ENCODE results near the gene CDH6. TPM values are rescaled to one million over a fixed set of nuclear protein-coding genes. Genes with fewer than 3 reads are reported as not detected.

The CDH6 gene
- total and polyA plus RNA-seq, 8 donors: 0.31 to 10.4 (median 0.65) TPM

DNA sequence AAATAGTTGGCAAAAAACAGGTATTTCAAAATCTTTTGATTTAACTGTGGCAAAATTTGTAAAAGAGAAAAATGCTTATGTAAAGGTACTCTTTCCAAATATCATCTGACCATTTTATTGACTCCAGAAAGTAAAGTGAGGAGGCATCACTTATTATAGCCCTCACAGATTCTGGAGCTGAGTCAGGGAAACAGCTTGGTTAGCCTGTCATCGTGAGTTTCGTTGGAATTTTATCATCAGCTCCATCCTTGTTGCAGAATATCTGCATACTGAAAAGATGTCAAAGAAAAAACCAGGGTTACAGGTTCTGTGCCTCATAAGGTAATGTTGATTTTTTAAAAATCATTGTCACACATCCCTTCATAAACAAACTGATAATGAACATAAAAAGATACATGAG is 74.8 kb downstream of the CDH6 start:
- intact Hi-C loops (cut with DNase I): no loop called here
- Histone ChIP-seq H3K27ac (no peak overlapping the region), H3K9me3 (no peaks in the 10 kb centered on the region), H3K4me1 (no peaks in the 10 kb centered on the region), H3K27me3 (no peaks in the 10 kb centered on the region), H3K36me3 (no peaks in the 10 kb centered on the region), H3K4me3 (no peak overlapping the region)
- 22 to 24% methylated on average over 2 of the region's 2 CpGs for WGBS, 2 donors
- DNase-seq (no peak), FAIRE-seq (no peak), ATAC-seq (no peak)
- TF ChIP-seq, protein P1, sequence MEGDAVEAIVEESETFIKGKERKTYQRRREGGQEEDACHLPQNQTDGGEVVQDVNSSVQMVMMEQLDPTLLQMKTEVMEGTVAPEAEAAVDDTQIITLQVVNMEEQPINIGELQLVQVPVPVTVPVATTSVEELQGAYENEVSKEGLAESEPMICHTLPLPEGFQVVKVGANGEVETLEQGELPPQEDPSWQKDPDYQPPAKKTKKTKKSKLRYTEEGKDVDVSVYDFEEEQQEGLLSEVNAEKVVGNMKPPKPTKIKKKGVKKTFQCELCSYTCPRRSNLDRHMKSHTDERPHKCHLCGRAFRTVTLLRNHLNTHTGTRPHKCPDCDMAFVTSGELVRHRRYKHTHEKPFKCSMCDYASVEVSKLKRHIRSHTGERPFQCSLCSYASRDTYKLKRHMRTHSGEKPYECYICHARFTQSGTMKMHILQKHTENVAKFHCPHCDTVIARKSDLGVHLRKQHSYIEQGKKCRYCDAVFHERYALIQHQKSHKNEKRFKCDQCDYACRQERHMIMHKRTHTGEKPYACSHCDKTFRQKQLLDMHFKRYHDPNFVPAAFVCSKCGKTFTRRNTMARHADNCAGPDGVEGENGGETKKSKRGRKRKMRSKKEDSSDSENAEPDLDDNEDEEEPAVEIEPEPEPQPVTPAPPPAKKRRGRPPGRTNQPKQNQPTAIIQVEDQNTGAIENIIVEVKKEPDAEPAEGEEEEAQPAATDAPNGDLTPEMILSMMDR (IDR thresholded peaks at IDR 0.05): no peak

DNA sequence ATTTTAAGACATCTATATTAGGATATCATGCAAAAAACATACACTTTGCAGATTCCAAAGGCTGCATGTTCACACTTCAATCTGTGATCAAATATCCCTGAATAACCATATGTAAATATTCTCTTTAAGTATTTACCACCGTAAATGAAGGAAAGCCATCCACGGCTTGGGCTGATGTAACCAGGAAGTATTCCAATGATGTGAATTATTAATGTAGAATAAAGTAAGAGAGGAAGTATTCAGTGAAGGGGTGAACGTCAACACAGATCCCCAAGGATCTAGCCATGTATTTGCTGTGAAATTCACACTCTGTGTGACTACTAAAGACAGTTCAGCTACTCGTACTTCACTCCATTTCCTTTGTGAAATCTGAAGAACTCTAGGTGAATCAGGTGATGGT is 75.2 kb downstream of the CDH6 start:
- DNase-seq (no peak), FAIRE-seq (no peak), ATAC-seq (no peak)
- H3K27ac ChIP-seq: no peak overlapping the region
- no peak overlapping the region for H3K4me3 ChIP-seq
- 4 to 11% methylated on average over 4 of the region's 4 CpGs for WGBS, 2 donors
- TF ChIP-seq, protein P1 (IDR thresholded peaks at IDR 0.05): no peak
- H3K4me1 ChIP-seq: no peaks in the 10 kb centered on the region
- intact Hi-C loops (cut with DNase I): no loop called here
- no peaks in the 10 kb centered on the region for H3K36me3 ChIP-seq
- no peaks in the 10 kb centered on the region for H3K9me3 ChIP-seq
- H3K27me3 ChIP-seq: no peaks in the 10 kb centered on the region

DNA sequence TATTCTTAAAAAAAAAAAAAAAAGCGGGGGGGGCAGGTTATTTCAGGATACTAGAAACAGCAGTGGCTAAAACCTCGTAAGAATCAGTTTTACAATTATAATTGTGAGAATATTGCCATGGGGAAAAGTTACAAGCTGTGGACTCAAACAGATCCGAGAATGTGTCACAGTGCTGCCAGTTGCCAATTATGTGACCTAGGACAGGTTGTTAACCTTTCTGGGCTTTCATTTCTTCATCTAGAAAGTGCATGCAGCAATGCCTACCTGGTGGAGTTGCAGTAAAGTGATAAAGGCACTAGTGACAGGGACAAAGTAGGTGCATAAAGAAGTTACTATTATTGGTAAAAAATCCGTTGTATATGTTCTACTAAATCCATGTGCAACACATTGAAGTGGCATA is 75.8 kb downstream of the CDH6 start:
- no peaks in the 10 kb centered on the region for H3K4me1 ChIP-seq
- no peaks in the 10 kb centered on the region for H3K9me3 ChIP-seq
- intact Hi-C loops (cut with DNase I): no loop called here
- FAIRE-seq: no peak
- TF ChIP-seq, protein P1 (IDR thresholded peaks at IDR 0.05): no peak
- H3K27ac ChIP-seq: no peak overlapping the region
- no peak overlapping the region for H3K4me3 ChIP-seq
- WGBS, 2 donors: 31 to 33% methylated on average over 4 of the region's 4 CpGs
- H3K36me3 ChIP-seq: no peaks in the 10 kb centered on the region
- DNase-seq: no peak
- H3K27me3 ChIP-seq: no peaks in the 10 kb centered on the region
- no peak for ATAC-seq

DNA sequence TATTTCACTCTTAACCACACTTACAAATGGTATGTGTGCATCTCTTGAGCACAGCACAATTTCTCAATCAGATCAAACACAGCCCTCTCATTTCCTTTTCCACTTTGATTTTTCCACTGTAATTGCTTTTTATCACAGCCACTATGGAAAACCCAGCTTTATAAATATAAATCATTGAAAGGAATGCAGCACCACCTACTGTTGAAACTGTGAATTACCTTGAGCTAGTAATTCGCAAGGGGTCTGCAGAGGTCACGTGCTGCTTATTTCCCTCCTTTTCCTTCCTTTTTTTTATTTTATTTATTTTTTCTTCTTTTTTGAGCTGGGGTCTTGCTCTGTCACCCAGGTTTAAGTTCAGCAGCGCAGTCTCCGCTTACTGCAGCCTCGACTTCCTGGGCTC is 76.9 kb downstream of the CDH6 start:
- no peaks in the 10 kb centered on the region for H3K4me1 ChIP-seq
- H3K4me3 ChIP-seq: no peak overlapping the region
- TF ChIP-seq, protein P1 (IDR thresholded peaks at IDR 0.05): peak in 1 of 4 donors; percentile 19
- no peak overlapping the region for H3K27ac ChIP-seq
- H3K9me3 ChIP-seq: no peaks in the 10 kb centered on the region
- FAIRE-seq (no peak), DNase-seq (no peak), ATAC-seq (no peak)
- H3K27me3 ChIP-seq: no peaks in the 10 kb centered on the region
- intact Hi-C loops (cut with DNase I): no loop called here
- 69 to 80% methylated on average over 5 of the region's 5 CpGs for WGBS, 2 donors
- H3K36me3 ChIP-seq: no peaks in the 10 kb centered on the region

DNA sequence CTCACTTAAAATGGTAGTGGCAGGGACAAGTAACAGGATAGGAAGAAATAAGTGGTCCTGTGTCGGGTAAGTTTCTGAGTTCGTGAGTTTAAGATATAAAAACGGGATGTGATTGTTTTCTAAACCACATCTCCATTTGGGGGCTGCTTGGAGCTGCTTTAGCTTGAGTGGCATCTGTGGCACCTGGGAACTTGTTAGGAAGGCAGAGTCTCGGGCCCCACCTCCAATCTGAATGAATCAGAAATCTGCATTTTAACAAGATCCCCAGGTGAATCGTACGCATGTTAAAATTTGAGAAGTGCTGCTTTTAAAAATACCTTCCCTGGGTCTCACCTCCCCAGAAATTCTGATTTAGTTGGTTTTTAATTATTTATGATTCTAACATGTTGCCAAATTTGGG is 78.1 kb downstream of the CDH6 start:
- Histone ChIP-seq H3K36me3 (no peaks in the 10 kb centered on the region), H3K27me3 (no peaks in the 10 kb centered on the region), H3K27ac (no peak overlapping the region), H3K9me3 (no peaks in the 10 kb centered on the region), H3K4me3 (no peak overlapping the region), H3K4me1 (no peaks in the 10 kb centered on the region)
- DNase-seq (no peak), ATAC-seq (no peak), FAIRE-seq (no peak)
- TF ChIP-seq, protein P1 (IDR thresholded peaks at IDR 0.05): no peak
- intact Hi-C loops (cut with DNase I): no loop called here
- 55 to 61% methylated on average over 6 of the region's 6 CpGs for WGBS, 2 donors
